HFFc6 (cell line): ENCODE measurements around the gene ATOX1. TPM values are rescaled to one million over a fixed set of nuclear protein-coding genes. Genes with fewer than 3 reads are reported as not detected.

ENCODE experiments used
- DNase-seq: peaks from one replicate; pipeline ENCODE4 v3.0.0-alpha.2; 2018
- H3K27ac Mint-ChIP-seq: 2 replicates; pipeline ENCODE4 v1.8.0; 2020; ENCODE audit warnings: mild to moderate bottlenecking, mixed read lengths
- H3K27me3 Mint-ChIP-seq: 2 replicates; pipeline ENCODE4 v1.8.0; 2021; ENCODE audit warnings: mild to moderate bottlenecking, moderate library complexity, mixed read lengths; ENCODE audit not compliant: insufficient read depth
- H3K36me3 Mint-ChIP-seq: 2 replicates; pipeline ENCODE4 v1.8.0; 2021; ENCODE audit warnings: low read depth, mixed read lengths
- H3K4me1 Mint-ChIP-seq: 2 replicates; pipeline ENCODE4 v1.8.0; 2020; ENCODE audit warnings: low read depth, mixed read lengths
- H3K4me3 Mint-ChIP-seq: 2 replicates; pipeline ENCODE4 v1.8.0; 2020; ENCODE audit warnings: mild to moderate bottlenecking, moderate library complexity, mixed read lengths
- H3K9me3 Mint-ChIP-seq: 2 replicates; pipeline ENCODE4 v1.8.0; 2020; ENCODE audit warnings: mild to moderate bottlenecking, mixed read lengths
- CTCF ChIP-seq: fragments of 200-600 bp; sonication (generic); IDR thresholded peaks from 2 replicates; pipeline ENCODE4 v1.5.0; 2021; ENCODE audit warnings: antibody characterized with exemption, mild to moderate bottlenecking
- total RNA-seq, 6 experiments: library from RNA; stranded (reverse); fragmentation: NEBNext Ultra II Directional; extraction: Animal tissue kit (Norgen Biotek cat#: 25700); gene quantifications; 2 replicates in 1 of 6; 3 replicates in 5 of 6; pipeline ENCODE4 v1.2.3, GENCODE V29; 2021

The ATOX1 gene
- total RNA-seq, 6 experiments from 2014 or later, result 148 to 185 (median 155) TPM

DNA sequence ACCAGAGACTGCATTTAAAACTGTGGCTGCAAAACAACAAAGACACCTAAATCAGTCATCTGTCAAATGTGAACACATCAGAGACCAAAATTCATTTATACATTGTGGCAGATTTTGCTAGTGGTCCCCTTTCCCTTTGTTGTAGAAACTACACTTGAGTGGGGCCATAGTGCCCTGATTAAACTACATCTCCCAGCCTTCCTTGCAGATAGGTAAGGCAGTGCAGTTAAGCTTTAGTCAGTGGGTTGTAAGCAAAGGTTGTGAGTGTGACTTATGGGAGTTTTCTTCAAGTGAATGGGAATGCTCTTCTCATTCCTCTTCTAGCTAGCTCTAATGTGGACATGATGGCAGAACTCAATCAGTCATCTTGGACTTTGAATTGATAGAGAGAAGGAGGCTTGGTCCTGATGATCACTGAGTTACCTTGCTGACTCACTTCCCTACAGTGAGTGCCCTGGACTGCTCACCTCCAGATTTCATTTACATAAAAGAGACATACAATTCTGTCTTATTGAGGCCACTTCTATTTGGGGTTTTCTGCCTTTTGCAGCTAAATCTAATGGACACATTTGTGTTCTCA lies 36.5 kb downstream of the ATOX1 start:
- H3K4me1 Mint-ChIP-seq, result peaks cover 53% of the 10 kb centered on the region
- no peak for DNase-seq
- TF ChIP-seq CTCF, result no peak
- H3K9me3 Mint-ChIP-seq, result no peaks in the 10 kb centered on the region
- H3K36me3 Mint-ChIP-seq, result no peaks in the 10 kb centered on the region
- H3K4me3 Mint-ChIP-seq, result no peak overlapping the region
- H3K27ac Mint-ChIP-seq, result no peak overlapping the region
- H3K27me3 Mint-ChIP-seq, result no peaks in the 10 kb centered on the region; the same call in 1 of the 2 replicates

DNA sequence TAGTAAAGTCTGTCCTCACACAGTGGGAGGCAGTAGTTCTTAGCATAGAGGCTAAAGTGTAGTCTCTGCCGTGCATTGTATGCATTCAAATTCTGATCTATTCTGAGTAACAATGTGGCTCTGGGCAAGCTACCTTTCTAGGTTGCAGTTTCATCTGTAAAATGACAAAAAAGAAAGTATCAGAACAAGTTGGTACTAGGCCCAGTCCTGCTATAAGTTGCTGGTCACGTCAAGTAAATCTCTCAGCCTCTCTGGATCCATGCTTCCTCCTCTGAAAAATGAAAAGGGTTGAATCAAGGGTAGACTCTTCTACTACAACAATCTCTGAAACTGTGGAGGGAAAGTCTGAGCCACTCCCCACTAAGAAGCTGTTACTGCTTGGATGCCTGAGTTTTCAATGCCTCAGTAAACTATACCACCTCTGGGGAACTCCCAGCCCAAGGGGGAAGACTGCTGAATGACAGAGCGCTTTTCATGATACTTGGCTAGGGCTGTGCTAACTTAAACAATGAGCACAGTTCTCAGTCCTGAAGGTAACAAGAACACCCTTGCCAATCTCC lies 37.3 kb downstream of the ATOX1 start:
- no peaks in the 10 kb centered on the region; the same call in 1 of the 2 replicates for H3K27me3 Mint-ChIP-seq
- peaks cover 53% of the 10 kb centered on the region for H3K4me1 Mint-ChIP-seq
- no peaks in the 10 kb centered on the region for H3K9me3 Mint-ChIP-seq
- H3K27ac Mint-ChIP-seq, result peak overlapping the region; percentile 21; the same call in 1 of the 2 replicates
- H3K36me3 Mint-ChIP-seq, result no peaks in the 10 kb centered on the region
- DNase-seq, result no peak
- no peak overlapping the region for H3K4me3 Mint-ChIP-seq
- TF ChIP-seq CTCF, result no peak

- DNase-seq, result no peak
- TF ChIP-seq CTCF, result no peak
- Mint-ChIP-seq H3K4me3 (no peak overlapping the region), H3K27ac (no peak overlapping the region; the same call in 1 of the 2 replicates), H3K36me3 (no peaks in the 10 kb centered on the region), H3K9me3 (no peaks in the 10 kb centered on the region), H3K27me3 (no peaks in the 10 kb centered on the region; the same call in 1 of the 2 replicates), H3K4me1 (peaks cover 53% of the 10 kb centered on the region)
Observed at GRCh38 chr5:151720215-151720614, 38.2 kb downstream of the ATOX1 start.

DNA sequence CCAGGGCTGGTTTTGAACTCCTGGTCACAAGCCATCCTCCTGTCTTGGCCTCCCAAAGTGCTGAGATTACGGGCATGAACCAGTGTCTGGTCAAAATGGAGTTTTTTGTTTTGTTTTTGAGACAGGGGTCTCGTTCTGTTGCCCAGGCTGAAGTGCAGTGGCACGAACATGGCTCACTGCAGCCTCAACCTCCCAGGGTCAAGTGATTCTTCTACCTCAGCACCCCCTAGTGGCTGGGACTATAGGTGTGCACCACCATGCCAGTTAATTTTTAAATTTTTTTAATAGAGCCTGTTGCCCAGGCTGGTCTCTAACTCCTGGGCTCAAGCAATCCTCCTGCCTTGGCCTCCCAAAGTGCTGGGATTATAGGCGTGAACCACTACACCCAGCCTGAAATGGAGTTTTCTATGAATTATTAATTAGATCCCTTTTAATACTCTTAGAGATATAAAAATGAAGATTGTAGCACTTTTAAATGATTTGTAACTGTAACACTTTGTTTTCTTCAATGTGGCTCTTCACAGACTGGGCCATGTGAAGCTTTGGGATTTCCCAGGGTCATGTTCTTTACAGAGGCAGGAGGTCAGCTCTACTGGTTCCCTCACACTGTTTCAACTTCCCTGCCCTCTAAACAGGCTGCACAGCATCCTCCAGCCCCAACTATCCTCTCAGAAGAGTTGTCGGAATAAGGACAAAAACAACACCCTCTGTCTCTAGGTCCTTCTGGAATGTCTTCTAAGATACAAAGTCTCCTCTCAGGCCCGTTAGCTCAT lies 39.0 kb downstream of the ATOX1 start:
- peak; percentile 94 for TF ChIP-seq CTCF
- no peaks in the 10 kb centered on the region; the same call in 1 of the 2 replicates for H3K27me3 Mint-ChIP-seq
- H3K4me1 Mint-ChIP-seq, result peaks cover 53% of the 10 kb centered on the region
- no peaks in the 10 kb centered on the region for H3K9me3 Mint-ChIP-seq
- peak; percentile 57 for DNase-seq
- peak overlapping the region; percentile 93 for H3K27ac Mint-ChIP-seq
- no peaks in the 10 kb centered on the region for H3K36me3 Mint-ChIP-seq
- peak overlapping the region; percentile 76 for H3K4me3 Mint-ChIP-seq

DNA sequence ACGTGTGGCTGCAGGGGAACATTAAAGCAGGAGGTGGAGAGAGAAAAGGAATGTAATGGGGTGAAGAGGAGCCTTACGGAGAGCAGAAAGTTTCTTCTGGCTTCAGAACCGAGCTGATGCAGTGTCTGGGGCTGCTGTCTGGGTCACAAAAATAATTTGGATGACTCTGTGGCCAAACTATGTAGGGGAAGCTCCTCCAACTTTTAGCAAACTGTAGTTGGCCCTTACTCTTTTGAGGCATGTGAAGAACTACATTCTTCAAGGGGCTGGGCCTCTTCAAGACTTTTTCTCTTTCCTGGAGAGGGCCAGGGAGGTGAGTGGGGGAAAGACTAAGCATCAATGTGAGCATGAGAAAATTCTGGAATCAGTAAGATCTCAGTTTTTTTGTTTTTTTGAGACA lies 39.8 kb downstream of the ATOX1 start:
- DNase-seq, result peak; percentile 81
- Mint-ChIP-seq H3K27me3 (no peaks in the 10 kb centered on the region; the same call in 1 of the 2 replicates), H3K27ac (peak overlapping the region; percentile 93), H3K9me3 (no peaks in the 10 kb centered on the region), H3K4me3 (peak overlapping the region; percentile 76), H3K4me1 (peaks cover 53% of the 10 kb centered on the region), H3K36me3 (no peaks in the 10 kb centered on the region)
- no peak for TF ChIP-seq CTCF
